ENCODE measurements around the gene CADM1. TPM values are rescaled to one million over a fixed set of nuclear protein-coding genes. Genes with fewer than 3 reads are reported as not detected.

The CADM1 gene
- total RNA-seq, 1 experiment from 2014 or later: not detected

GRCh38 chr11:115258216-115258615 is 246.0 kb downstream of the CADM1 start:
- H3K27ac Mint-ChIP-seq (ENCODE audit: low read depth, unreplicated experiment): no peak overlapping the region
- CTCF ChIA-PET: interaction anchor here (0.6 kb wide), 1 partner anchor 1368 kb away, joined by 3 read pairs; no protein-coding TSS in a partner anchor
- no peaks in the 10 kb centered on the region for H3K4me1 Mint-ChIP-seq (ENCODE audit: insufficient read depth, unreplicated experiment)
- peaks cover 18% of the 10 kb centered on the region for H3K27me3 Mint-ChIP-seq (ENCODE audit: insufficient read depth, unreplicated experiment)
- no peaks in the 10 kb centered on the region for H3K36me3 Mint-ChIP-seq (ENCODE audit: insufficient read depth, unreplicated experiment)
- intact Hi-C loops (cut with micrococcal nuclease): no loop called here
- POLR2A ChIA-PET: no interaction called here
- BruUV-seq (replicated peaks): no TSS peak
- no peak for DNase-seq (ENCODE audit: unreplicated experiment)
- no peak overlapping the region for H3K4me3 Mint-ChIP-seq (ENCODE audit: unreplicated experiment)
- TF ChIP-seq CTCF (IDR thresholded peaks at IDR 0.05; ENCODE audit: unreplicated experiment): no peak
- no peaks in the 10 kb centered on the region for H3K9me3 Mint-ChIP-seq (ENCODE audit: unreplicated experiment)

GRCh38 chr11:115257678-115258077 is 246.5 kb downstream of the CADM1 start:
- intact Hi-C loops (cut with micrococcal nuclease): no loop called here
- TF ChIP-seq CTCF (IDR thresholded peaks at IDR 0.05; ENCODE audit: unreplicated experiment): no peak
- DNase-seq (ENCODE audit: unreplicated experiment): no peak
- H3K4me3 Mint-ChIP-seq (ENCODE audit: unreplicated experiment): no peak overlapping the region
- ChIA-PET CTCF (no interaction called here), POLR2A (no interaction called here)
- H3K4me1 Mint-ChIP-seq (ENCODE audit: insufficient read depth, unreplicated experiment): no peaks in the 10 kb centered on the region
- H3K9me3 Mint-ChIP-seq (ENCODE audit: unreplicated experiment): no peaks in the 10 kb centered on the region
- H3K27me3 Mint-ChIP-seq (ENCODE audit: insufficient read depth, unreplicated experiment): peaks cover 17% of the 10 kb centered on the region
- no peak overlapping the region for H3K27ac Mint-ChIP-seq (ENCODE audit: low read depth, unreplicated experiment)
- BruUV-seq (replicated peaks): no TSS peak
- H3K36me3 Mint-ChIP-seq (ENCODE audit: insufficient read depth, unreplicated experiment): no peaks in the 10 kb centered on the region

GRCh38 chr11:115257270-115257669 is 246.9 kb downstream of the CADM1 start:
- no peak for TF ChIP-seq CTCF (IDR thresholded peaks at IDR 0.05; ENCODE audit: unreplicated experiment)
- no peaks in the 10 kb centered on the region for H3K36me3 Mint-ChIP-seq (ENCODE audit: insufficient read depth, unreplicated experiment)
- no peaks in the 10 kb centered on the region for H3K9me3 Mint-ChIP-seq (ENCODE audit: unreplicated experiment)
- CTCF ChIA-PET: no interaction called here
- BruUV-seq (replicated peaks): no TSS peak
- intact Hi-C loops (cut with micrococcal nuclease): no loop called here
- DNase-seq (ENCODE audit: unreplicated experiment): no peak
- no peak overlapping the region for H3K4me3 Mint-ChIP-seq (ENCODE audit: unreplicated experiment)
- no peaks in the 10 kb centered on the region for H3K4me1 Mint-ChIP-seq (ENCODE audit: insufficient read depth, unreplicated experiment)
- POLR2A ChIA-PET: no interaction called here
- no peak overlapping the region for H3K27ac Mint-ChIP-seq (ENCODE audit: low read depth, unreplicated experiment)
- H3K27me3 Mint-ChIP-seq (ENCODE audit: insufficient read depth, unreplicated experiment): peaks cover 13% of the 10 kb centered on the region

- Mint-ChIP-seq H3K4me3 (ENCODE audit: unreplicated experiment) (no peak overlapping the region), H3K4me1 (ENCODE audit: insufficient read depth, unreplicated experiment) (no peaks in the 10 kb centered on the region), H3K27me3 (ENCODE audit: insufficient read depth, unreplicated experiment) (peaks cover 11% of the 10 kb centered on the region), H3K27ac (ENCODE audit: low read depth, unreplicated experiment) (no peak overlapping the region), H3K36me3 (ENCODE audit: insufficient read depth, unreplicated experiment) (no peaks in the 10 kb centered on the region), H3K9me3 (ENCODE audit: unreplicated experiment) (no peaks in the 10 kb centered on the region)
- no TSS peak for BruUV-seq (replicated peaks)
- intact Hi-C loops (cut with micrococcal nuclease): no loop called here
- CTCF ChIA-PET: no interaction called here
- POLR2A ChIA-PET: no interaction called here
- TF ChIP-seq CTCF (IDR thresholded peaks at IDR 0.05; ENCODE audit: unreplicated experiment): no peak
- no peak for DNase-seq (ENCODE audit: unreplicated experiment)
Observed at GRCh38 chr11:115256397-115257197, 247.6 kb downstream of the CADM1 start.
